ENCODE data around the gene OSCAR. TPM values are rescaled to one million over a fixed set of nuclear protein-coding genes. Genes with fewer than 3 reads are reported as not detected.
A peak's percentile ranks its signal among the peaks of the same experiment; 100 is the strongest.

OSCAR gene
- total and polyA plus RNA-seq, 2 of the 13 experiments (the other 11 are each of a cell fraction or from before 2014, with no cell fraction given), result 1.9 TPM; not detected in 1

DNA sequence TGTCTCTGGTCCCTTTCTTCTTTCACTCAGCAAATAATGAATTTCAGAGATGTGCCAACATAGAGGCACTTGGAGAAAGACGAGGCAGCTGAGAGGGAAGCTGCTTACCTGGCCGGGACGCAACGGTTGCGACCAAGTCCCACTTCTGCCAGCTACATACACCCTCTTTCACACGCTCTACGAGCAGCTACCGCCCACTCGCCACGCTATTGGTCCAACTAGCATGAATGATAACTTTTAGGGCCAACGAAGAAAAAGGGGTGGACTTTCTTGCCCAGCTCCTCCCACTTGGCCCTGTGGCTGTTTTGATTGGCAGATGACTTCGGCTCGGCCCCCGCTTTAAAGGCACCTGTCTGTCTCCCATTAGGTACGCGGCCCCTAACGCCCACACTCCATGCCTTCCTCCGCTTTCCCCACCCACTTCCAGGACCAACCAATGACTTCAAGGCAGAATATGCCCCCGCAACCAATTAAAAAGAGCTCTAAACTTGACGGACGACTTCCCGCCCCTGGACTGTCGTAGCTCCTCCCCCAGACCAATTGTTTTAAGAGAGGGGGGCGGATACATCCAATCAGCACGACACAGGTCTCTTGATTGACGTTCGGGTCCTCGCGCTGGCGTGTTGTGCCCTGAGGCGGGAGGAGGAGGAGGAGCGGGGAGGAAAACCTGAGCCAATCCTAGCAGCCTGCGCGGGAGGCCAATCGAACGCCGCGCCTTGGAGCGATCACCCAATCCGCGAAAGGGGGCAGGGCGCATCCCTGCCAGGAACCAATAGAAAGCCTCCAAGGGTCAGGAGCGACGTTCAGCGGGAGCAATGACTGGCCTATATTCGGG lies 36.5 kb upstream of the OSCAR start (continued):
- 0 out of 2 replicates have a peak, but pooled peaks have one; percentile 22 for TF ChIP-seq ZBTB3 (CRISPR knock-in tag; IDR thresholded peaks at IDR 0.05; ENCODE audit: borderline replicate concordance, low read depth)
- TF ChIP-seq, protein P1, sequence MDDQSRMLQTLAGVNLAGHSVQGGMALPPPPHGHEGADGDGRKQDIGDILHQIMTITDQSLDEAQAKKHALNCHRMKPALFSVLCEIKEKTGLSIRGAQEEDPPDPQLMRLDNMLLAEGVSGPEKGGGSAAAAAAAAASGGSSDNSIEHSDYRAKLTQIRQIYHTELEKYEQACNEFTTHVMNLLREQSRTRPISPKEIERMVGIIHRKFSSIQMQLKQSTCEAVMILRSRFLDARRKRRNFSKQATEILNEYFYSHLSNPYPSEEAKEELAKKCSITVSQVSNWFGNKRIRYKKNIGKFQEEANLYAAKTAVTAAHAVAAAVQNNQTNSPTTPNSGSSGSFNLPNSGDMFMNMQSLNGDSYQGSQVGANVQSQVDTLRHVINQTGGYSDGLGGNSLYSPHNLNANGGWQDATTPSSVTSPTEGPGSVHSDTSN (CRISPR knock-in tag; IDR thresholded peaks at IDR 0.05; ENCODE audit: borderline replicate concordance), result peak; percentile 82; the same call in 1 of the 2 replicates
- TF ChIP-seq ATAD3A (CRISPR knock-in tag; IDR thresholded peaks at IDR 0.05), result no peak
- TF ChIP-seq, protein P2, sequence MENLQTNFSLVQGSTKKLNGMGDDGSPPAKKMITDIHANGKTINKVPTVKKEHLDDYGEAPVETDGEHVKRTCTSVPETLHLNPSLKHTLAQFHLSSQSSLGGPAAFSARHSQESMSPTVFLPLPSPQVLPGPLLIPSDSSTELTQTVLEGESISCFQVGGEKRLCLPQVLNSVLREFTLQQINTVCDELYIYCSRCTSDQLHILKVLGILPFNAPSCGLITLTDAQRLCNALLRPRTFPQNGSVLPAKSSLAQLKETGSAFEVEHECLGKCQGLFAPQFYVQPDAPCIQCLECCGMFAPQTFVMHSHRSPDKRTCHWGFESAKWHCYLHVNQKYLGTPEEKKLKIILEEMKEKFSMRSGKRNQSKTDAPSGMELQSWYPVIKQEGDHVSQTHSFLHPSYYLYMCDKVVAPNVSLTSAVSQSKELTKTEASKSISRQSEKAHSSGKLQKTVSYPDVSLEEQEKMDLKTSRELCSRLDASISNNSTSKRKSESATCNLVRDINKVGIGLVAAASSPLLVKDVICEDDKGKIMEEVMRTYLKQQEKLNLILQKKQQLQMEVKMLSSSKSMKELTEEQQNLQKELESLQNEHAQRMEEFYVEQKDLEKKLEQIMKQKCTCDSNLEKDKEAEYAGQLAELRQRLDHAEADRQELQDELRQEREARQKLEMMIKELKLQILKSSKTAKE (CRISPR knock-in tag; IDR thresholded peaks at IDR 0.05; ENCODE audit: borderline replicate concordance), result no peak
- 0 out of 2 replicates have a peak, but pooled peaks have one; percentile 19 for TF ChIP-seq ZNF614 (CRISPR knock-in tag; IDR thresholded peaks at IDR 0.05; ENCODE audit: borderline replicate concordance)
- TF ChIP-seq ZNF782 (CRISPR knock-in tag; IDR thresholded peaks at IDR 0.05; ENCODE audit: borderline replicate concordance), result no peak
- TF ChIP-seq, protein P3, sequence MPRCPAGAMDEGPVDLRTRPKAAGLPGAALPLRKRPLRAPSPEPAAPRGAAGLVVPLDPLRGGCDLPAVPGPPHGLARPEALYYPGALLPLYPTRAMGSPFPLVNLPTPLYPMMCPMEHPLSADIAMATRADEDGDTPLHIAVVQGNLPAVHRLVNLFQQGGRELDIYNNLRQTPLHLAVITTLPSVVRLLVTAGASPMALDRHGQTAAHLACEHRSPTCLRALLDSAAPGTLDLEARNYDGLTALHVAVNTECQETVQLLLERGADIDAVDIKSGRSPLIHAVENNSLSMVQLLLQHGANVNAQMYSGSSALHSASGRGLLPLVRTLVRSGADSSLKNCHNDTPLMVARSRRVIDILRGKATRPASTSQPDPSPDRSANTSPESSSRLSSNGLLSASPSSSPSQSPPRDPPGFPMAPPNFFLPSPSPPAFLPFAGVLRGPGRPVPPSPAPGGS (CRISPR knock-in tag; IDR thresholded peaks at IDR 0.05), result no peak; the same call in 1 of the 2 replicates
- TF ChIP-seq ZNF441 (CRISPR knock-in tag; IDR thresholded peaks at IDR 0.05; ENCODE audit: borderline replicate concordance), result no peak
- TF ChIP-seq SALL1 (CRISPR knock-in tag; IDR thresholded peaks at IDR 0.05), result peak; percentile 25; the same call in 1 of the 2 replicates
- no peak for TF ChIP-seq TCF7 (IDR thresholded peaks at IDR 0.05; ENCODE audit: low read depth)
- TF ChIP-seq, protein P4, sequence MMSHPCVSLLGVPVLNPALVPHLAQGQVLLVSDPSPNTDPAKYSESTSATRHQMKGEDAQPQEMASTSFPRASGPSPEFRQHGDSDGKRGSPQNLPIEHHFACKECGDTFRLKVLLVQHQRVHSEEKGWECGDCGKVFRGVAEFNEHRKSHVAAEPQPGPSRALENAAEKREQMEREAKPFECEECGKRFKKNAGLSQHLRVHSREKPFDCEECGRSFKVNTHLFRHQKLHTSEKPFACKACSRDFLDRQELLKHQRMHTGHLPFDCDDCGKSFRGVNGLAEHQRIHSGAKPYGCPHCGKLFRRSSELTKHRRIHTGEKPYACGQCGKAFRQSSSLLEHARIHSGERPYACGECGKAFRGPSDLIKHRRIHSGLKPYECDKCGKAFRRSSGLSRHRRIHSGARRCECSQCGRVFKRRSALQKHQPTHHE (CRISPR knock-in tag; IDR thresholded peaks at IDR 0.05; ENCODE audit: borderline replicate concordance), result no peak
- TF ChIP-seq, protein P5, sequence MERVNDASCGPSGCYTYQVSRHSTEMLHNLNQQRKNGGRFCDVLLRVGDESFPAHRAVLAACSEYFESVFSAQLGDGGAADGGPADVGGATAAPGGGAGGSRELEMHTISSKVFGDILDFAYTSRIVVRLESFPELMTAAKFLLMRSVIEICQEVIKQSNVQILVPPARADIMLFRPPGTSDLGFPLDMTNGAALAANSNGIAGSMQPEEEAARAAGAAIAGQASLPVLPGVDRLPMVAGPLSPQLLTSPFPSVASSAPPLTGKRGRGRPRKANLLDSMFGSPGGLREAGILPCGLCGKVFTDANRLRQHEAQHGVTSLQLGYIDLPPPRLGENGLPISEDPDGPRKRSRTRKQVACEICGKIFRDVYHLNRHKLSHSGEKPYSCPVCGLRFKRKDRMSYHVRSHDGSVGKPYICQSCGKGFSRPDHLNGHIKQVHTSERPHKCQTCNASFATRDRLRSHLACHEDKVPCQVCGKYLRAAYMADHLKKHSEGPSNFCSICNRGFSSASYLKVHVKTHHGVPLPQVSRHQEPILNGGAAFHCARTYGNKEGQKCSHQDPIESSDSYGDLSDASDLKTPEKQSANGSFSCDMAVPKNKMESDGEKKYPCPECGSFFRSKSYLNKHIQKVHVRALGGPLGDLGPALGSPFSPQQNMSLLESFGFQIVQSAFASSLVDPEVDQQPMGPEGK (CRISPR knock-in tag; IDR thresholded peaks at IDR 0.05), result no peak
- TF ChIP-seq ISX (CRISPR knock-in tag; conservative IDR thresholded peaks at IDR 0.05), result no peak
- no peak; the same call in 1 of the 2 replicates for TF ChIP-seq YEATS4 (CRISPR knock-in tag; IDR thresholded peaks at IDR 0.05; ENCODE audit: borderline replicate concordance)
- TF ChIP-seq, protein P6, sequence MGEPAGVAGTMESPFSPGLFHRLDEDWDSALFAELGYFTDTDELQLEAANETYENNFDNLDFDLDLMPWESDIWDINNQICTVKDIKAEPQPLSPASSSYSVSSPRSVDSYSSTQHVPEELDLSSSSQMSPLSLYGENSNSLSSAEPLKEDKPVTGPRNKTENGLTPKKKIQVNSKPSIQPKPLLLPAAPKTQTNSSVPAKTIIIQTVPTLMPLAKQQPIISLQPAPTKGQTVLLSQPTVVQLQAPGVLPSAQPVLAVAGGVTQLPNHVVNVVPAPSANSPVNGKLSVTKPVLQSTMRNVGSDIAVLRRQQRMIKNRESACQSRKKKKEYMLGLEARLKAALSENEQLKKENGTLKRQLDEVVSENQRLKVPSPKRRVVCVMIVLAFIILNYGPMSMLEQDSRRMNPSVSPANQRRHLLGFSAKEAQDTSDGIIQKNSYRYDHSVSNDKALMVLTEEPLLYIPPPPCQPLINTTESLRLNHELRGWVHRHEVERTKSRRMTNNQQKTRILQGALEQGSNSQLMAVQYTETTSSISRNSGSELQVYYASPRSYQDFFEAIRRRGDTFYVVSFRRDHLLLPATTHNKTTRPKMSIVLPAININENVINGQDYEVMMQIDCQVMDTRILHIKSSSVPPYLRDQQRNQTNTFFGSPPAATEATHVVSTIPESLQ (CRISPR knock-in tag; conservative IDR thresholded peaks at IDR 0.05), result no peak; the same call in 1 of the 2 replicates
